T-helper 2 cell treated with Interferon-gamma antibody and Interleukin-4, amounts not matched to agents 100 ng/mL and 5 ng/mL, for 36 hours (primary cell): ENCODE measurements around the gene SLC2A9. TPM values are rescaled to one million over a fixed set of nuclear protein-coding genes. Genes with fewer than 3 reads are reported as not detected.

Source experiments
- intact Hi-C: fragments of 100-400 bp; cut with micrococcal nuclease; formaldehyde crosslinking; loops from one replicate; pipeline ENCODE4 v1.15.1; 2023
- total RNA-seq: library from RNA; stranded (reverse); gene quantifications from 2 replicates; pipeline ENCODE4 v1.2.3, GENCODE V29; 2022

The SLC2A9 gene
- total RNA-seq, 1 donor from 2014 or later, result 3.2 TPM

DNA sequence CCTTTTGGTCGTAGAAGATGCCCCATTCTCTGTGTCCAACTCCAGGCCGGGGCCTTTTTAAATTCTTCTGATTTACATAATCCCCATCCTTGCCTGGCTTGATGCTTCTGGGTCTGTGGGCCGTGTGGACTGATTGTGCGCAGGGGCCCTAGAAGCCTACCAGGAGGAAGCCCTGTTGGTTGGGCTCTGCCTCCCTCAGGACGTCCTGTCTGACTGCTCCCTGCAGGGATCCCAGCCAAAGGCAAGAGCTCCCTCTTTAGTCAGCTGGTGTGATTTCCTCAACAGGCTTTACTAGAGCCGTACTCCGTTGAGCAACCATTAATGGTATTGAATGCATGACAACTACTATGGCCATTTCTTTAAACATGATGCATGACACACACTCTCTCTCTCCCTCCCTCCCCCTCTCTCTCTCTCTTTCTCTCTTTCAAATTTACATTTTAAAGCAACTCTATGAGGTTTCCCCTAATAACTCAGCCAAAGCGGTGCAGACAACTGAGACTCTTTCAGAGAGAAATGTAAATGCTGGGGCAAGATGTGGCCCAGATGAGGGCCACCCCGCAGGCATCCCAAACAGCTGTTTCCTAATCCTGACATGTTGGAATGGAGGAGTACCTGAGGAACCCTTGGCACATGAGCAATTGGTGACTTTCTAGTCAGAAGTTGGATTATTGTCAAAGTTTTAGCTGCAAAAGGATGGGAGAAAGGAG lies 122.5 kb downstream of the SLC2A9 start:
- intact Hi-C loops, result no loop called here

GRCh38 chr4:9895333-9895705 lies 126.0 kb downstream of the SLC2A9 start:
- intact Hi-C loops, result no loop called here

DNA sequence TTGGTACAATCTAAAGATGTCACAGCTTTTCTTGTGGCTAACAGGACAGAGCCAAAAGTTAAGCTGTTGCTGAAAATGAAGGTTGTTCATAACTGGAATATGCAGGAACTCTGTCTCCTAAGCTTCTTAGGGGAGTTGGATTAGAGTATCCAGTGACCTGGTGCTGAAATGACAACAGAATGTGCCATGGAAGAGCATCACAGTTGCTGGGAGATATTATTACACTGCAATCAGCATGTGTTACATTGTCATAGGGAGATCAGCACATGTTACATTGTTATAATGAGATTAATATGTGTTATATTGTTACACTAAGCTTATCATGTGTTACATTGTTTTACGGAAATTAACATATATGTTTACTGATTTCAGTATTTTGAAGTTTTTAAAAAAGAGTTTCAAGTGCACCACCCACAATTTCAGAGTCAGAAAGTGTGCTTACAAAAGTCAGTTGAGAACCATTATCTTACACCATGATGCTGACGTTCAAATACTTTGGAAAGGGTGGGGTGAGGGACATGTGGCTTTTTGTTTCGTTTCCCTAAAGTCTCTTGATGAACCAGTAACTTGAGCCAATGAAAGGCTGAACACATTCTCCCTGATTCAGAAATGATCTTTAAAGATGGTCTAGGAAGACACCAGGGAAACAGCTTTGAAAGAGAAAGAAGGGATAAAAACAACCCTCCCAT lies 126.5 kb downstream of the SLC2A9 start:
- intact Hi-C loops, result no loop called here

DNA sequence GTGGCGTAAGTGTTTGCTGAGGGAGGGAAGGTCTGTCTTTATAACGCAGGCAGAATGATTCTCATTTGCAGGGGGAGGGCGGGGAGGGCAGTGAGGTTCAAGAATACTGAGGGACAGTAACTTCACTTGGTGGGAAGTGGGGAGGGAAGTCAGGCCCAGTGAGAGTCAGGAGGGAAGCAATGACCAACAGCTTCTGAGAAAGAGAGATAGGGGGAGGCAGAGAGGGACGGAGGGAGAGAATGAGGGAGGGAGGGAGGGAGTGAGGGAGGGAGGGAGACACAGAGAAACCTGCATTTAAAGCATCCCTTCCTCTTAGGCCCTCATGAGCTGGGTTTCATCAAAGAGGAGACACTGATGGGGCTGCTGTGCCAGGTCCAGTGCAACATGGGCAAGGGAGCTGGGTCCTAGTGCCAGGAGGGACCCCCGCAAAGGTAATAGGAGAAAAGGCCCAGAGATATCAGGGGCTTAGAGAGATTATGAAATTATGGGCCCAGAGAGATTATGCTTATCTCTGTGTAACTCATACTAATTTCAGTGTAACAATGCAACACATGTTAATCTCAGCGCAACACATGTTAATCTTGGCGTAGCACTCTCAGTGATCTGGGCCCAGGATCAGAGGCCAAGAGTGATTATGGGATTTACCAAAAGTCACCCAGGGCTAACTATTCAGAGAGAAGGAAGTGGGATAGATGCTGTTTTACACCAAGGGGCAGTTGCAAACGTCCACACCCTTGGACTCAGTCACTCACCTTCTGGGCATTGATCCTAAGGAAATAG lies 127.8 kb downstream of the SLC2A9 start:
- intact Hi-C loops, result no loop called here

DNA sequence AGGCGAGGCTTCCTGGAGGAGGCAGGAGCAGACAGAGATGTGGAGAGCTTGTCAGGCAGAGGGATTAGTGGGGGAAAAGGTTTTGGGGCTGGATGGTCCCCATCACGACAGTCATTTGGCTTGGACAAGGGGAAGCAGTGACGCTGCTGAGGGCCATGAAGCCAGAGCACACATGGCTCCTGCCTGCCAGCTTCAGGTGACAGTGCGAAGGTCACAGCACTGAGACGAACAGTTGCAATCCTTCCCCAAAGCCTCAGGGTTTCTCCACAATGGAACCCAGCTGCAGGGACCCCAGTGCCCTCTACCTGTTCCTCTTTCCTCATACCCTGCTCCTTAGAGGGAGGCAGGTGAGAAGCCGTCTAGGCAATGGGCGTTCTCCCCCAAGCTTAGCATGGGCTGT lies 129.6 kb downstream of the SLC2A9 start:
- intact Hi-C loops, result no loop called here

- intact Hi-C loops, result no loop called here
These were observed 130.2 kb downstream of the SLC2A9 start for GRCh38 chr4:9891056-9891455.

DNA sequence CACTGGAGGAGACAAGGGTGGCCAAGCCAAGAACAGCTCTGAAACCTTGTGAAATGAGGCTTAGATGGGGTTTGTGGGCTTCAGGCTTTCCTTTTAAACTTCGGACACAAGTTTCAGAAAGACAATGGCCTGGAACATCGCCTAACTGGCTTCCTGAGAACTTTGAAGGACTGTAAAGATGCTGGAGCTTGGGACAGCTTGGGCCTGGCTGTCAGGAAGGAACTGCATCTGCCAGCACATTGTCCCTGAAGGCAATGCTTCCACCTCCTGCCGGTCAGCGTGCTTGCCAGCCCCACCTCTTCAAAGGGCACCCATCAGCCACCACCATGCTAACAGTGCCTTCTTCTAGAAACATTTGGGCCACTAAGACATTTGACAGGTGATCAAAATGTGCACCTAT lies 132.0 kb downstream of the SLC2A9 start:
- intact Hi-C loops, result no loop called here

DNA sequence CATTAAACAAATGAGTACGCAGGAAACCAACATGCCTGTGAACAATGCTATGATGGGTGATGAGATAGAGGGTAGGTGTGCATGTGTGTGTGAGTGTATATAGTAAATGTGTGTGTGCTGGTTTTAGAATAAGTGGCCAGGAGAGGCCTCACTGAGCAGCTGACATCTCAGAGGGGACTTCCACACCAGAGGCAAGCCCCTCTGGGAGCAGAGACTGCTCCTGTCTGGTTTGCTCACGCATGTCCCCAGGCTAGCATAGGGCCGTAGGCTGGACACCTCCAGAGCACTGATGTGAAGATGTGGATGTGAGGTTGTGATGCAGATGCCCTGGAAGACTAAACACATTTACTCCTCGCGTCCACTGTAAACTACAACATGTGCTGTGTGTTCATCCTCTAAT lies 135.3 kb downstream of the SLC2A9 start:
- intact Hi-C loops, result no loop called here

- intact Hi-C loops, result no loop called here
These were observed 140.7 kb downstream of the SLC2A9 start for GRCh38 chr4:9880406-9881197.

DNA sequence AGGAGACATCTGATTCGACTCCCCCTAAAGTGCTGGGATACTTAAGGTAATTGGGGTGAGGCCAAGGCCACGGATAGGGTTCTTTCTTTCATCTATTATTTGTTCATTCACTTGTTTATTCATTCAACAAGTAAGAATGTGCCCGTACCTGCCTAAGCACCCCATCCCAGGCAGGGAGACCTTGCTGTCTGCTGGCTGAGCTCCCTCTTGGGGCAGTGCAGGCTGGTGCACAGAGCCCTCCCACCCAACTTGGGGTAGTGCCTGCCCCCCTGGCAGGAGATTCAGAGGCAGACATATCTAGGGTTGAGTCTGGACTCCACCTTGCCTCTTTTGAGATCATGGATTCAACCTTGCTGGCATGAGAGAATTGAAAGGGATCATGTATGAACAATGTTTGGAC lies 144.2 kb downstream of the SLC2A9 start:
- intact Hi-C loops, result no loop called here

GRCh38 chr4:9875516-9875915 lies 145.8 kb downstream of the SLC2A9 start:
- intact Hi-C loops, result no loop called here

- intact Hi-C loops, result no loop called here
These were observed 146.9 kb downstream of the SLC2A9 start for GRCh38 chr4:9874385-9874784.

DNA sequence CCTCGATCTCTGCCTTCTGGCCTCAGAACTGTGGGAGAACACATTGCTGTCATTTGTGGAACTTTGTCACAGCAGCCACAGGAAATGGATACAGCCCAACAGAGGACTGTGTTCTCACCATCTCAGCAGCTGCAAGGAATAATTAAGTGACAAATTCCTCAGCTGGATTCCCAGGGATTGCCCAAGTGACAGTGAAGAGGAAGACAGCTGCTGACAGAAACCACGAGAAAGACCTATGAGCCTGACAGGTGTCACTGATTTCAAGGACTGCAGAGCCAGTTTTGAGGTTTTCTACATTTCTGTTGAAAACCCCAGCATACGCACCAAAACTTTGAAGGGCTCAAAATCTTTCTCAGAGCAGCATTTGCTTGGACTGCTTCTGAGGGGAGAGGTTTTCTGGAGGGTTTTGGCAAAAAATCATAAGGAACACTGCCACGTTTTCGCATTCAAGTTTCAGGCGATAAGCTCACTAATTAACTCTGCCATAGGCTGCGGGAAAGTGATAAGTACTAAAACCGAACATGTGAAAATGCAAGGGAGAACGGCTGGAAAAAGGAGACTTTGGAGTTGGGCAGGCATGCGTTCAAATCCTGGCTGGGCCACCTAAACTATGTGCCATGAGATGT lies 151.0 kb downstream of the SLC2A9 start:
- intact Hi-C loops, result no loop called here

GRCh38 chr4:9867751-9868425 lies 153.4 kb downstream of the SLC2A9 start:
- intact Hi-C loops, result no loop called here

DNA sequence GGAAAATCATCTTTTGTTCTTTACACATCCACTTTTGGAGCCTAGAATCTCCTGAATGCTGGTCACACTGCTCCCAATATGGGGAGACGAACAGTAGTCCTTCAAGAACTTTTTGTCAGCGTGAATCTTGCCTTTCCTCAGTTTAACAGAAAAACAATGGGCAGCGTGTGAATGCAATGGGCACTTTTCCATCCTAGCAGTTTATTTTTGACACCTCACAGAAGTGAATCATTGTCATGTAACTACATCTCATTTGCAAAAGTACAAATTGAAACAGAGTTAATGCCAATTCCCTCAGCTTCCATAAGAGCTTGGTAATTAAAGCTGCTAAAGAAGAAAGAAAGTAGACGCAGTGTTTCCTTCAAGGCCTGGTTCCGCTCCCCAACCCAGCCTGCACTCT lies 154.4 kb downstream of the SLC2A9 start:
- intact Hi-C loops, result no loop called here

GRCh38 chr4:9861561-9861960 lies 159.7 kb downstream of the SLC2A9 start:
- intact Hi-C loops, result no loop called here

DNA sequence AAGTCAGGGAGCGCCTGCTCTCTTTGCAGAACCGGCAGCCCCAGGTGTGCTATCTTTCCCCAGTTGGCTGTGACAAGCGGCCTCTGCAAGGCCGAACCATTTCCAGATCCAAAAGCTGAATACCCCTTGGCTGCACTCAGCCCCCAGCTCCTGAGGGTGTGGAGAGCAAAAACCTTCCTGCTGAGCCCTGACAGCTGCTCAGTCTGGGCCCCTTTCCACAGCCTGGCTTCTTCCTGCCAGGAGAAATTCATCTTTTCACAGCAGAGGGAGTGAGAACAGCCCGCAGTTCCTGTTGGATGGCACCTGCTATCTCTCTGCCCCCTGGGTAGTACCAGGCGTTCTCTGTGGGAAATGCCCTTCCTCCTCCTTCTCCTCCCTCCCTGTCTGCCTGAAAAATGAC lies 161.5 kb downstream of the SLC2A9 start:
- intact Hi-C loops, result no loop called here

GRCh38 chr4:9849538-9849920 lies 171.8 kb downstream of the SLC2A9 start:
- intact Hi-C loops, result no loop called here

DNA sequence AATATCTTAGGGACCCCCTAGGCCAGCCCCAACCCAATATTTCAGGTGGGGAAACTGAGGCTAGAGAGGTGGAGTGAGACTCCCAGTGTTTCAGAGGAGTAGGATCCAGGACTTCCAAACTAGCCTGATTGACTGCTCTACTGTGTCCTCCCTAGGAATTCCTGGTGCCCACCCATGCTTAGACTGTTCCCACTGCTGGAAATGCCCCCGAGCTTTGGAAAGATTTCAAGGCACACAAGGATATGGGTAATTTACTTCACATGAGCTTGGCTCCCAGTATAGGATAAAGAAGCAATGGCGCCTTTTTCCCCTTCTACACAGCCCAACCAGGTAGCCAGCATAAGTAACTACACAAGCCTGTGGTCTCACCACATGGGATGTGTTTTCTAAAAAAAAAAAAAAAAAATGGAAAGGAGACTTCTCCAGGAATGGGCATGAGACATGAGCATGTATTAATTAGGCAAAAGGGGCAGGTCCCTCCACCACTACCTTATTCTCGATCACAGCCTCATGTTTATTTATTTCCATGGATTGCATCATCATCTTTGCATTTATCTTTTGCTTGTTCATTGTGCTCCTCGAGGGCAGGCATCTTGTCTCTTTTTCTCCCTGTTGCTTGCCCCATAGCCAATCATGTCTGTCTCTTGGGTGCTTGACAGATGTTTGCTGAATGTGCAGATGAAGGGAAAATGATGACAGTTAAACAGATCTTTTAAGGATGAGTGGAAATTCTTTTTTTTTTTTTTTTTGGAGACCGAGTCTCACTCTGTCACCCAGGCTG lies 173.1 kb downstream of the SLC2A9 start:
- intact Hi-C loops, result no loop called here
